Dermis blood vessel endothelial cell (primary cell): ENCODE results near the gene MAN2A1. TPM values are rescaled to one million over a fixed set of nuclear protein-coding genes. Genes with fewer than 3 reads are reported as not detected.
A peak's percentile ranks its signal among the peaks of the same experiment; 100 is the strongest.

Experiments used
- DNase-seq: peaks from one replicate; pipeline ENCODE4 v3.0.0; 2010
- total RNA-seq: library from RNA; depleted of rRNA; stranded (reverse); fragments of >200 nt; gene quantifications from 2 replicates; pipeline ENCODE4 v1.2.3, GENCODE V29; 2014

The MAN2A1 gene
- total RNA-seq: 89.2 and 110 TPM in 2 replicates

DNA sequence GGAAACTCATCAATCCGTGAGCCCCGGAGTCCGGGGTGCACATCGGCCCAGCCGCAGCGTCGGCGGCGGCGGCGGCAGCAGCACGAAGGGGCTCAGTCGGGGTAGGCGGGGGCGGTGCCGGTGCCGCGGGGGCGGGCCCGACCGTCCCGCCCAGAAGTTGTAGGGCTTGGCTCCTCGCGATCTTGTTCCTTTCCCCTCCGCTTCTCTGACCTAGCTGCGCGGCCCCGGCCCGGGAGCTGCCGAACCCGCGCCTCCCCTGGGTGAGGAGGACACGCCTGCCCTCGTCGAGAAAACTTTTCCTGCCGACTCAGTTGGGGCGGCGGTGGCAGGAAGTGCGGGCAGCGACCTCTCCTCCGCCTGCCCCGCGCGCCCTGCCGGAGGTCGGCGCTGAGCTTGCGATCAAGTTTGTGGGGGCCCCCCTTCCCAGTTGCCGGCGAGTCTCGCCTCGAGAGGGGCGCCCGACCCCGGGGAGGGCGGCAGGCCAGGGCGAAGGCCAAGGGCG lies at the start of gene MAN2A1:
Gene MAN2A1 (plus strand): TSS at position 188 of the 502 bp plus-strand sequence. CDS start 491 bp downstream, outside the sequence.
- peak; percentile 78 for DNase-seq

DNA sequence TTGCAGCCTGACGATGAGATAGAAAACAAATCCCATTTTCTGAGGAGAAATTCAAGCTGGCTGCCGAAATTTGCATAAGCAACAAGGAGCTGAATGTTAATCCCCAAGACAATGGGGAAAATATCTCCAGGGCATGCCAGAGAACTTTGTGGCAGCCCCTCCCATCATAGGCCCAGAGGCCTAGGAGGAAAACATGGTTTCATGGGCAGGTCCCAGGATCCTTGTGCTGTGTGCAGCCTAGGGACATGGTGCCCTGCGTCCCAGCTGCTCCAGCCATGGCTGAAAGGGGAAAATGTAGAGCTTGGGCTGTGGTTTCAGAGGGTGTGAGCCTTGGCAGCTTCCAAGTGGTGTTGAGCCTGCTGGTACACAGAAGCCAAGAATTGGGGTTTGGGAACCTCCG lies 48.8 kb upstream of the MAN2A1 start:
- no peak for DNase-seq

DNA sequence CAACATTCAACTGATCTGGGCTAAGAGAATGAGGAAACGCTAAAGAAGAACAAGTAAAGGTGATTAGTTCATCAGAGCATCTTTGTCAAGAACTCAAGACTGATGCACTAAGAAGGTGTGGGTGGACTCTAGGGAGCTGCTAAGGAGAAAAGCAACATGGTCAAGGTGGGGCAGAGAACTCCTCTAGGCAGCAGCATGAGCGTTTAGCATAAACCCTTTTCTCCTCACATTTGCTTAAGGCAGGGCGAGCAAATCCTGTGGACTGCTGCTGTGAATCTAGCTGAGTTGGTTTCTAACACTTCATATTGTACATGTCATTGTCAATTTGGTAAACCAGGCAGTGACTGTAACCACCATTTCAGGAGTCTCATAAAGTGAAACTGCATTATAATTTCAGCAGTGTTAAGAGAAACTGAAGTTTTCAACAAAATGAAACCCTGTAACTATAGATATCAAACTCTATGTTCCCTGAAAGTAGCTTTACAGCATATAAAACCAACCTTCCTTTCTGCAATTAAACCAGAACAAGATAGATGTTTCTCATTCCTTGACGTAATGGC lies 45.9 kb upstream of the MAN2A1 start:
- no peak for DNase-seq

DNA sequence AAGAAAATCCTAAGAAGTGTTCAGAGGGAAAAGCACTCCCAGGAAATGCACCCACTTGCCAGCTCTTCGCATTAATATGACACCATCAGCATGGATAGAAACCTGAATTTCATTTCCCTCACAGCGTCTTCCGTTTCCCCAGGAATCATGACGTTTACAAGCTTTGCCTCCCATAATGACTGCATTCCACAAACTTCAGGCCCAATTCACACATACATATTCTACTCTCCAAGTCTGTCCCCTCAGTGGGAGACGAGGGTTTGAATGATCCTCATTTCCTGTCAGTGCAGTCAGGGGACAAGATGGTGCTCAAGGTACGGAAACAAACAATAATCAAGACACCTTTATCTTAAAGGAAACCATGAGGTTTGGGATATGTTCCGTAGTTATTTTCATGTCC lies 44.9 kb upstream of the MAN2A1 start:
- no peak for DNase-seq

DNA sequence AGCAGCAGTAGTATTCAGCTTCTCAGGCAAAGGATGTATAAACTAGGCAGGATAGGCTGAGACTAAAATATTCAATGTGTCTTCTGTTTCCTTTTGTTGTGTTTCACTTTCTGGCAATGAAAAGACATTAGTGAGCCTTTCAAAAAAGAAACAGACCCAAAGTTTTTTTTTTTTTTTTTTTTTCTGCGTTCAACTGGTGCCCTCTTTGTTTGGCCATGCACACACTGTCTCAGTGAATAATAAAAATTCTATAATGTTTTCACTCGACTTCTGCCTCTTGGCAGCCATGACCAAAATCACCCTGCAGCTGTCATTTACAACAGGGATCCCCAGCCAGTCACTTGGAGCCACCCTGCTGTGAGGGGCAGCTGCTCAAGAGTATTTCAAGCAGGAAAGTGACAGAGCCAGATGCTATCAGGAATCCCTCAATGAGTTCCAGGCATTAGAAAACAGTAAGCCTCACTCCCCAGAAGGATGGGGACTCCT lies 44.0 kb upstream of the MAN2A1 start:
- DNase-seq: no peak

DNA sequence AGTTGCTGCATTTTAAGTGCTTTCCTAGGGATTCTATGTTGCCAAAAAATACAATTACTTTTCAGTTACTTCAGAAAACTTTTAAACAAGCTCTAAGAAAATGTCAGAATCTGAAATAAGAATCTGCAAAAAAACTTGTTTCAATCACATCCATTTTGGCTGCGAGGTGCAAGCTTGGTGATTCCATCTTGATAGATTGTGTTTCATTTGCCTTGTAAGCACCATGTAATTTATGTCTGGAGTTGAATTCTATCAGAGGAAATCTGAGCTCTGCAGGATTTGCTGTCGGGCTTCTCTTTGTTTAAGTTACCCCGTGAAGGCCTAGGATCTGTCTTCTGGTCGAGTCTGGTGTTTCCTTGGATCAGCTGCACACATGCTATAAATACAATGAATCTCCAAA lies 40.4 kb upstream of the MAN2A1 start:
- DNase-seq: no peak

DNA sequence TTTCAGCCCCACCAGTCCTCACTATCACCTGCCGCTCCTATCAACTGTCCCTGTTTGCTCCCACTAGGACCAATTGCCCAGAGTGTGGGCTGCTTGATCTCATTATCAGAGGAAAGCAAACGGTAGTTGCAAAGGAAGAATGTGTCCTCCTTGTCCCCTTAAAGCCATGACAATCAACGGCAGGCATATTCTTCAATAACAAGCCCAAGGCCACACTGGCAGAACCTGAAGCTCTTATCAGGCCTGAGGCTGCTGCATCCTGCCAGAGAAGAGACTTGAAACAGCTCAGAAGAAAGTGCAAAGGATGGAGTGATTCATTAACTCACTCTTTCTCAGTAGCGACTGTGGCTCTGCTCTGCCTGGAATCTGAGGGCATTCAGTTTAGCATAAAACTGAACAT lies 39.2 kb upstream of the MAN2A1 start:
- DNase-seq: no peak

DNA sequence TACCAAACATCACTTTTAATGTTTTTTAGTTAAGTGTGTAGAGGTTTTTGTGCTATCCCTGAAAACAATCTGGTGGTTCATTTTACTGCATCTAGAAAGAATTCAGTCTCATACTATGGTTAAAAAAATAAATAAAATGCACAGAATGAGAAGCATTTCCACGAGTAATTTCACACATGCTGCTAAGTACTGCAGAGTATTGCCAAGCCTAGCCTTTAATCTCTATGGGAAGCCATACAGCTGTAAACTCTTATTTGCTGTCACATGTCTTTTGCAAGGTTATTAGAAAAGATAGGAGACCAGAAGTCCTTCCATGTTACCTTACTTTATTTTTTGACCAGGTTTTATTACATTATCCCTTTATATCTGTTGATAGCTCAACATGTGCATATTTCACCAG lies 37.6 kb upstream of the MAN2A1 start:
- DNase-seq: no peak

DNA sequence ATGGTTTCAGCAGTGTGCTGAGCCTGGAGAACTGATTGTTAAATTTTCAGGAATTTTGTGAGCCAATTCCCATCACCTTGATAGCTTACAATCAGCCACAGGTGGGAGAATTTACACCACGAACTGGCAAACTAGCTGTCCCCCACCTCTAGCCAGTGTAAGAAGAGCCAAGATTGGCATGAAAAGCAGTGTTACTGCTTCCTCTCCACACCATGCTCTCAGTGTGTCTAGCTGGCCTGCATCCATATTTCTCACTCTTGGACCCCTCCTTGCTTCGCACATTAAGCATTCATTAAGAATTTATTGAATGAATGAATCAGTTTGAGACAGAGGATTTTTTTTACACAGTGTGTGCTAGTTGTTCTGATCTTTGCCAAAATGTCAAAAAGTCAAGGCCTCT lies 36.7 kb upstream of the MAN2A1 start:
- no peak for DNase-seq

DNA sequence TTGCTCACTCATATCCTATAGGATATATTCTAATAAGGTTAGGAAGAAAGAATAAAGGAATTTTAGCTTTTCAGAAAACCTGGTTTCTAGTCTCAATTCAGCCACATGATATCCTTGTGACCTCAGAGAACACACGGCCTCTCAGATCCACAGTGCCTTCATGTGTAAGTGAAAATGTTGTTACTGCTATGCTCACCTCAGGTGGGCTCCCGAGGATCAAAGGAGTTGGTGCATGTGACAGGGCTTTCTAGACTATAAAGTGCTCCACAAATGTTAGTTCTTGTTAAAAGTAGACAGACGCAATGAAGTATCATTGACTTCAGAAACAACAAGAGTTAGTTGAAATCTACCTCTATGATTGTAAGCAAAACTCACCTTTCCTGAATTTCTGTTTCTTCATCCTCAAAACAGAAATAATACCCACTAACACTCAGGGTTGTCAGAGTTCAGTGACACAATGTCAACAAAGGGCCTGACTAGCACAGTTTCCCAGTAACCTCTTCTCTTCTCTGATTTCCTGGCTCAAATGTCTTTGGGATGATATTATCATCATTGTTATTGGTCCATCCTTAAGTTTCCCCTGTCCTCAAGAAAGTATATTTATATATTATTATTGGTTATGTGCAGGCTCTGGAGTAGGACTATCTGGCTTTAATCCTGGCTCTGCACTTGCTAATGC lies 36.0 kb upstream of the MAN2A1 start:
- no peak for DNase-seq

DNA sequence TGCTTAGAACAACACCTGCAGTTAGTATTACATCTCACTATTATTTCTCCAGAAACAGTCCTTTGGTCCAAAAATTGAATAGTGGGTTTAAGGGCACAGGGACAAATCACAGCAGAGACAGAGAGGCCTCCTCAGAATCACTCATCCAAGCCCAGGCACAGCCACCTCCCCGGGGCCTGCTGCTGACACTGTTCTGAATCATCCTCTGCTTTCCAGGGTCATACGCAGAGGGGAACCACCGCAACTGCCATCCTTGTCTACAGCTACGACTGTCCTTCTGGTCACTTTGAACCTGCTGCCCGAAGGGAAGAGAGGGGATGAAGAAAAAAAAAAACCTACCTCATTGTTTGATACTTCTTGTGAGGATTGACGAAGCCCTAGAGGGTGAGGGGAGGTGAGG lies 35.3 kb upstream of the MAN2A1 start:
- no peak for DNase-seq

DNA sequence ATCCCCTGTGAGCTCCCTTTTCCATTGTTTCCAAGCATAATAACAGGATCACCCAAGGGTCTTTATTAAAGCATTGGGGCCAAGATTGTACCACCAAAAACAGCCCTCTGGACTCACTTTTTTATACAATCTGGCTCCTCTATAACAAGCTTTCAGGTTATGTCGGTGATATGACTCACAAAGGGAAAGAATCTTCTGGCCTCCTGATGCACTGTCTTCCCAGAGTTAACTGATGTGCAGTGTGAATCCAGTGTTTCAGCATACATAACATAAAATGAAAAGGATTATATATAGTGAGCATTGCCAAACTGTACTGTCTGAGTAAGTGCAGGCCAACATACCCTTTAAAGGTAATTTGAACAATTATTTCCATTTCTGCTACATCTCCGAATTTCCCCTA lies 33.9 kb upstream of the MAN2A1 start:
- no peak for DNase-seq

DNA sequence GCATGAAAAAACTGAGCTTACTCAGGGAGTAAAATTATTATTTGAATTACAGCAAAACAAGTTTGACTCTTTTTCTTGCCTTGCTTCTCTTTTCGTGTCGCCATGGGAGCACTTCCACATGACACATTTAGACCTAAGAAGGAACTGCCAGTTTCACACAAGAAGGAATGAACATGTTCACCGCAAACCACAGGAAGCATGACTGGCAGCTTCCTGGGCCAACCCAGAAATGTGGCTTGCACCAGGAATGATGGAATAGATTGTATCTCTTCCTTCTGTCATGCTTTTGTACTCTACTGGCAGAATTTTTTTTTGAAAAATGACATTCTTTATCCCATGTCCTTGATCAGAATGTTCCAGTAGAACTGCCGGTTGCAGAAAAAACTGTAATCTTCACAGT lies 32.9 kb upstream of the MAN2A1 start:
- peak; percentile 58 for DNase-seq

DNA sequence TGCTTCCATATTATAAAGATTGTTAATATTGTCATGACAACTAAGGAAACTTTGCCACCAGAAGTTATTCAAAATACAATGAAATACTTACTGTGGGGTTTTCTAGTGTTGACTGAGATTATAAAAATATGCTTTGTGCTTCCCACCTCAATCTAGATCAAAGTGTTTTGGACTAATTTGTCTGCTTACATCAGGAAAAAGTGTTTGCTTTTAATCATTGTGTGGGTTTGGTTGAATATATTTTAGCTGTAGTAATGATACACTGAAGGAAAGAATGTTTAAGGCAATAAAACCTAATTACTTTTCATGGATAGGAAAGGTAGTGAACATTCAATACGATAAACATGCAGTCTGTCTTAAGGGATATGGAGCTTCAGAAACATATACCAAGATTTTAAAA lies 29.8 kb upstream of the MAN2A1 start:
- no peak for DNase-seq

DNA sequence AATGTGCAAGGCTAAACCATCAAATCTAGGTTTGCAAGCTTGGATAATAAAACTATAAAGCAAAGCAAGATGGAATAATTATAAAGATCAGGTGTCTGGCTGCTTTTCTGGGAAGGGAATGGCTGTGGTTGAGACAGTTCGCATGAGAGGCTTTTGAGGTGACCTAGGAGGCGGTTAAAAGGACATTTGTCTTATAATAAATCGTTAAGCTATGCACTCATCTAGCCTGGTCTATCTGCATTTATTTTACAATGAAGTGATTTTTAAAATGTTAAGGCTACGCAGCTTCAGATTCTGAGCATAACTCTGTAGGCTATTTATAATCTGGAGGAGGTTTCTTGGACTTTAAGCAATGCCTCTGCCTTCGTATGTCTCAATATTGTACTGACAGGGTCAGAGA lies 29.4 kb upstream of the MAN2A1 start:
- DNase-seq: no peak

DNA sequence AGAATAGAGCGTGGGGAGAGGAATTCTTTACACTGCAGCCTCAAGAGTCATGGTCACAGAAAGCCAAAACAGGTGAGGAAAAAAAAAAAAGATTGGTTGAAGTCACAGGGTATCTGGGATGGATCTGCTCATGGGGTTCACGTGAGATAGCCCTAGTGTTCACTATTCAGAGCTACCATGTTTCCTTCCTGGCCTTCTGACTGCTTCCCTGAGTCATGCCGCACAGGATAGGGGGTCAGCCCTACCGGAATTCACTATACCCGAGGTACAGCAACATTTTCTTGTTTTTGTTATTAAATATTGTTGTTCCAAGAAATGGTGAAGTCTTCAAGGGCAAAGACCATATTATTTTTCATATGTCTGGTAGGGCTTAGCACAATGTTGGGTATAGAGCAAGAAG lies 21.5 kb upstream of the MAN2A1 start:
- peak; percentile 81 for DNase-seq

DNA sequence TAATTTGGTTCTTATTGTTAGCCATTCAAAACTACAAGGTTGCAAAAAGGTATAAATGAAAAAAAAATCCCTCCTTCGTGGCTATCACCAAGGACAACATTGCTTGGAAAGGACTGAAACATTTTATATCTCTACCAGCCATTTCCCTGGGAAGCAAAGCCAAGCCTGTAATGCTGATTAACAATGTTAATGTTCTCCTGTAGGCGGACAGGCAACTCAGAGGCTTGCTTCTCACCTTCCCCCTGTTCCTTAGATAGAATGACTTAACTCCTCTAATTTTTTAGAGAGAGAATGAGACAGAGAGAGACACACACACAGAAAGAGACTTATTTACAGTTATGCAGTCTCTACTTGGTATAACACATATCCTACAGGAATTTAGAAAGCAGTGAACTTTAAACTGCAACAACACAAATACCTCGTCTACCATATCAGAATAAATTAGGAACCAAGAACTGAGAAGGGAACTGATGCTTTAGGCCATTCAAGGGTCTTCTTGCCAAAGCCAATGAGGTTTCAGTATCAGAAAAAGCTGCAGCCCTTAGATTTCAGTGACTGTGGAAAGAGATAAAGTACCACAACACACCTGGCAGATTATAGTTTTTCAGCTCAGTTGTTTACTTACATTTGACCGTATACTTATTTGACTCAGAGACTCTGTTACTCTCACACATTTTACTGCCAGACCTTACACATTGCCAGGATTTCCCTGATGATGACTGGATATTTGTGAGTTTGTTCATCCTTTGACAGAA lies 20.9 kb upstream of the MAN2A1 start:
- peak; percentile 46 for DNase-seq

DNA sequence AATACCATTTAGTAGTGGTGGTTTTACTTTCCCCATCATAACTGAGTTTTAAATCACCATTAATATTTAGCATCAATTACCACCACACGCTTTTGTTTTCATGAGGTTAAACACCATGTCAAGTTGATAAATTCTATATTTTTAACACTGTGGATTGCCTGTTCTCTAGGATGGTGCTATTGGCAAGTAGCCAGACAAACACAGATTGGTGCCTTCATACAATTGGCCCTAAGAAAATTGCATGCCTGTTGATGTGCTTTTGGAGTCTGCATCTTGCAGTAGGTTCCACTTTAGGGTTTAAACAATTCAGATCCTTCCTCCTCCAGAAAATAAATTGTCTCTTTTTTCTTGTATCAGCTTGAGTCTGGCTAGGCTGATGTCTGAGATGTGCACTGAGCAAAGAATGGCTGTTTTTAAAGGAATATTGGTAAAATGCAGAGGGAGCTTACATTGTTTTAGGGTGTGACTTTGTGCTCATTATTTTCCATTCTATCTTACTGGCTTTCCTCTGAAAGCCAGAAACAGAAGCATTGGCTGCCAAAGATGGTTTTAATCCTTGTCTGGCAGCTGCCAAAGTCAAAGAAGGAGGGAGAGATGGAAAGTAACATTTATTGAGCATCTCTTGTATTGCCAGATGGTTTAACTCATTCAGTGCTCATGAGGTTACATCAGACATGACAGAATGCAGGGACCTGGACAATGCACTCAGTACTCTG lies 19.6 kb upstream of the MAN2A1 start:
- DNase-seq: no peak

DNA sequence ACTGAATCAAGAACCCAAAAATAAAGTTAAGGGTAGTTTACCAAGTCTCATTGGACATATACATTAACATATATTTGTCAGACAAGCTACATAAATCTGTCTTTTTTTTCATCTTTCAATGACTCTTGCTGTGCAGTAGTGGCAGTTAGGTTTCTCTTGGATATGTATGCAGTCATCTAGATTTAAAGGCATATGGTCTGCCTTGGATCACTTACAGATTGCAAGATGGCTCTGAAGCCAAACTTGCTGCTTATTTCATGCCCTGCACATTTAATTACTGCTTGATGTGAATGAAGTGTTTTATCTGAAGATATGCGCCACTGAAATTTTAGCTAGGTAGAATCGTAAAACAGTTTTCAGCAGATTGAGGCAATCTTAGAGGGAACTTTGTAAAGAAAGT lies 18.6 kb upstream of the MAN2A1 start:
- no peak for DNase-seq

DNA sequence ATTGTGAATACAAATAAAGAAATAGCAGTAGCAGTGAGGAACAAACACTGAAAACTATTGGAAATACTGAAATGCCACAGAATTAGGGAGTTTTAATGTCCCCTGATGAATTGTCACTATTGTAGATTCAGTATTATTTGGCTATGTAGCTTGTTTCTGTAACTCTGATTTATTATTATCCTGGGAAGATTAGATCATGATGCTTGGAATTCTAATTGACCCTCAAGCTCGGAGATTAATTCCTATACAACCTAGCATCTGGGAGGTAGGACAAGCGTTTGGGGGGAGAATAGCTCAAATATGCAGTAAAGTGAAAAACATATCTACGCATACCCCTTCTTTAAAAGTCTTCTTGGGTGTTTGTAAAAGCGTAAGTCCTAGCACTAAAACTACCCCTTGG lies 15.1 kb upstream of the MAN2A1 start:
- no peak for DNase-seq

DNA sequence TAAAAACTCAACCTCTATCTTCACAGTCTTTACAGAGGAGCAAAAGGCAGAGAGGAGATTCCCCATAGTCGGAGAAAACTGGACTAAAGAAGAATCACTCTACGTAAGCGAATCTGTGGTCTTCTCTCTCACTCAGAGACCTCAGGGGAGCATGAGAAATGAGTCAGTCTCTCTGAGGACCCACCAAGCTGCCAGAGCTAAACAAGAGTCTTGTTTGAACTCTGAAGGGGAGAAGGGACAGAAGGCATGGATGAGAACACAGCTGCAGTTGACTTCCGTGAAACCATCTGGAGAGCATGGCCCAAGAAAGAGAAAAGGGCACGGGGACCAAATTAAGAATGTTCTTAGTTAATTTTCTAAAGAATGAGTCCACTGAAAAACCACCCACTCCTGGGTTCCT lies 12.8 kb upstream of the MAN2A1 start:
- DNase-seq: no peak

DNA sequence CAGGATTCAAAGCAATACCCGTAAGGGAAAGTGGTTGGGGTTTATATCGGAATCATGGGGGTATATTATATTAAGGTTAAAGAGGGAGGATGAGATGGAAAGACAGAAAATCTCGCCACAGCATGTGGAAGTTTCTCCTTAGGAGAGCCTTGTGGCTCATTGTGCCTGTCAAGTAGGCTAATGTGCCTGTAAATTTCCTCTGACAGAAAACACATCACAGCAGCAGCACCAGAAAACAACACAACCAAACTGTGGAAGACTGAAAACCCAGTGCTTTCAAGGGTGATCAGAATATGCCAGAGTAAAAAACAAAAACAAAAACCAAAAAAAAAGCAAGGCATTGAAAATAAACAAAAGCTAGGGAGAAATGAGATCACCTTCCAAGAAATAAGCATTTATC lies 11.3 kb upstream of the MAN2A1 start:
- DNase-seq: no peak

DNA sequence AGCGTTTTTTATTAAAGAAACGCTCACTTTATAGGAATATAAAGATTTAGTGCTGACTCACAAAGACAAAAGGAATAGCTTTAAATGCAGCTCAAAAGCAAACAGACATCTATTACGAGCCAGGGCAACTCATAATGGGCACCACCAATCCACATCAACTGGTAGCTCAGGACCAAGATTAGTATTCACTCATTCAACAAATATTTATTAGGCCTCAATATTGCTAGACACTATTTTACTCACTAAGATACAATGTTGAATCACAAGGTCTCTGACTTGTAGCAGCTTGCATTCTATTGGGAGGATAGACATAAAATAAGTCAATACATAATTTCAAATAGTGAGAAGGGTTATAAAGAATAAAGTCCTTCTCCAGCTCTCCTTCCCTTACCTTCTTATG lies 8.0 kb upstream of the MAN2A1 start:
- no peak for DNase-seq
